PC-3 (cell line): ENCODE measurements around the gene PRTG. TPM values are rescaled to one million over a fixed set of nuclear protein-coding genes. Genes with fewer than 3 reads are reported as not detected.

Experiments used
- ATAC-seq: fragments of 200-7000 bp; cut with Tn5 transposase; 2 replicates; pipeline ENCODE4 v1.9.1; 2020; ENCODE audit warnings: mild to moderate bottlenecking, moderate library complexity
- BruUV-seq: library from RNA; stranded (reverse); fragments of 400-500 nt; replicated peaks from 2 replicates; lab custom pipeline; 2021; lab: Mats Ljungman, UMichigan
- CTCF ChIA-PET: fragments of 300-600 bp; sonication (Branson Sonifier 250); formaldehyde crosslinking; loops from one replicate; lab custom pipeline; 2022; ENCODE audit warnings: antibody characterized with exemption; lab: Charles Lee
- POLR2A ChIA-PET: fragments of 300-600 bp; sonication (Branson Sonifier 250); formaldehyde crosslinking; loops from one replicate; lab custom pipeline; 2022; ENCODE audit warnings: antibody characterized with exemption; ENCODE audit not compliant: unreplicated experiment; lab: Charles Lee
- DNase-seq: peaks from one replicate; pipeline ENCODE4 v3.0.0-alpha.2; 2015
- H2AFZ ChIP-seq: fragments of 300-600 bp; sonication (generic); 2 replicates; pipeline ENCODE4 v1.6.0; 2016; ENCODE audit warnings: antibody characterized with exemption, low read length
- H3F3A ChIP-seq: fragments of 300-600 bp; sonication (generic); one replicate; pipeline ENCODE4 v1.6.0; 2017; ENCODE audit warnings: antibody characterized with exemption, low read length, control low read depth, mild to moderate bottlenecking; ENCODE audit not compliant: unreplicated experiment
- H3K27ac ChIP-seq: fragments of 300-600 bp; sonication (generic); 2 replicates; pipeline ENCODE4 v1.5.1; 2016; ENCODE audit warnings: mild to moderate bottlenecking, low read length
- H3K27me3 ChIP-seq: fragments of 300-600 bp; sonication (generic); 2 replicates; pipeline ENCODE4 v1.6.1; 2016; ENCODE audit warnings: low read length, mixed read lengths
- H3K36me3 ChIP-seq: fragments of 300-600 bp; sonication (generic); 2 replicates; pipeline ENCODE4 v1.6.1; 2016; ENCODE audit warnings: low read depth, mixed run types, low read length, mixed read lengths
- H3K4me1 ChIP-seq: fragments of 300-600 bp; sonication (generic); 2 replicates; pipeline ENCODE4 v1.5.1; 2016; ENCODE audit warnings: low read length; ENCODE audit not compliant: insufficient read depth
- H3K4me2 ChIP-seq: fragments of 300-600 bp; sonication (generic); 2 replicates; pipeline ENCODE4 v1.6.0; 2016; ENCODE audit warnings: low read length
- H3K4me3 ChIP-seq: fragments of 300-600 bp; sonication (generic); 2 replicates; pipeline ENCODE4 v1.5.1; 2016; ENCODE audit warnings: mild to moderate bottlenecking, low read length, mixed read lengths
- H3K79me2 ChIP-seq: fragments of 300-600 bp; sonication (generic); 2 replicates; pipeline ENCODE4 v1.6.1; 2017; ENCODE audit warnings: low read length, mixed read lengths
- H3K9ac ChIP-seq: fragments of 300-600 bp; sonication (generic); 2 replicates; pipeline ENCODE4 v1.6.0; 2016; ENCODE audit warnings: mild to moderate bottlenecking, low read length
- H3K9me2 ChIP-seq: fragments of 300-600 bp; sonication (generic); replicated peaks from 2 replicates; pipeline ENCODE4 v1.6.1; 2016; ENCODE audit warnings: mixed run types, low read length, mixed read lengths
- H3K9me3 ChIP-seq: fragments of 300-600 bp; sonication (generic); 2 replicates; pipeline ENCODE4 v1.6.1; 2016; ENCODE audit warnings: low read length, mixed read lengths
- H4K20me1 ChIP-seq: fragments of 300-600 bp; sonication (generic); 2 replicates; pipeline ENCODE4 v1.6.1; 2016; ENCODE audit warnings: low read length, mixed read lengths
- EZH2 ChIP-seq: fragments of 300-600 bp; sonication (generic); IDR thresholded peaks from one replicate; pipeline ENCODE4 v1.6.1; 2017; ENCODE audit warnings: antibody characterized with exemption, mild to moderate bottlenecking, low read length; ENCODE audit not compliant: unreplicated experiment
- EZH2phosphoT487 ChIP-seq: fragments of 300-600 bp; sonication (generic); IDR thresholded peaks from 2 replicates; pipeline ENCODE4 v1.6.1; 2018; ENCODE audit warnings: mild to moderate bottlenecking, antibody characterized with exemption, low read length, borderline replicate concordance
- intact Hi-C: fragments of 100-400 bp; cut with micrococcal nuclease; formaldehyde crosslinking; loops from 2 replicates; pipeline ENCODE4 v1.9.0; 2023
- total RNA-seq: library from RNA; depleted of rRNA; stranded (reverse); fragments of >200 nt; gene quantifications from 2 replicates; pipeline ENCODE4 v1.2.3, GENCODE V29; 2014
- TF ChIP-seq, protein P1 (sequence below): fragments of 300-600 bp; sonication (generic); conservative IDR thresholded peaks from 2 replicates; pipeline ENCODE4 v1.5.1; 2017; ENCODE audit warnings: antibody characterized with exemption, low read depth, mild to moderate bottlenecking, low read length

Gene PRTG
- total RNA-seq, 1 experiment from 2014 or later: 5.2 TPM

DNA sequence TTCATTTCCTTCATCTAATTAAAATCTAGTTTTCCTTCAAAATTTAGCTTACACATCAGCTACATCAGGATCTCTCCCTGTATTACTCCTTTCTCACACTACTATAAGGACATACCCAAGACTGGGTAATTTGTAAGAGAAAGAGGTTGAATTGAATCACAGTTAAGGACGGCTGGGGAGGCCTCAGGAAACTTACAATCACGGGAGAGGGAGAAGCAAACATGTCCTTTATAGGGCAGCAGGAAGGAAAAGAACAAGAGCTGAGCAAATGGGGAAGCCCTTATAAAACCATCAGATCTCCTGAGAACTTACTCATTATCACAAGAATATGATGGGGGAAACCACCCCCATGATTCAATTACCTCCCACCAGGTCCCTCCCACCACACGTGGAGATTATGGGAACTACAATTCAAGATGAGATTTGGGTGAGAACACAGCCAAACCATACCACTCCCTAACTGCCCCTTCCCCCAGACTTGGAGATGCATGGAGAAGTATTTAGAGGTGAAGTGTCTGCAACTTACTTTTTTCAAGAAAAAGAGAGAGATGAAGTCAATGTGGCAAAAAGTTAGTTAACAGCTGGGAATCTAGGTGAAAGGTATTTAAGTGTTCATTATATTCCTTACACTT, 21.3 kb downstream of the PRTG start:
- no peaks in the 10 kb centered on the region for H3K4me1 ChIP-seq
- no peaks in the 10 kb centered on the region for H3K9me3 ChIP-seq
- TF ChIP-seq, protein P1, sequence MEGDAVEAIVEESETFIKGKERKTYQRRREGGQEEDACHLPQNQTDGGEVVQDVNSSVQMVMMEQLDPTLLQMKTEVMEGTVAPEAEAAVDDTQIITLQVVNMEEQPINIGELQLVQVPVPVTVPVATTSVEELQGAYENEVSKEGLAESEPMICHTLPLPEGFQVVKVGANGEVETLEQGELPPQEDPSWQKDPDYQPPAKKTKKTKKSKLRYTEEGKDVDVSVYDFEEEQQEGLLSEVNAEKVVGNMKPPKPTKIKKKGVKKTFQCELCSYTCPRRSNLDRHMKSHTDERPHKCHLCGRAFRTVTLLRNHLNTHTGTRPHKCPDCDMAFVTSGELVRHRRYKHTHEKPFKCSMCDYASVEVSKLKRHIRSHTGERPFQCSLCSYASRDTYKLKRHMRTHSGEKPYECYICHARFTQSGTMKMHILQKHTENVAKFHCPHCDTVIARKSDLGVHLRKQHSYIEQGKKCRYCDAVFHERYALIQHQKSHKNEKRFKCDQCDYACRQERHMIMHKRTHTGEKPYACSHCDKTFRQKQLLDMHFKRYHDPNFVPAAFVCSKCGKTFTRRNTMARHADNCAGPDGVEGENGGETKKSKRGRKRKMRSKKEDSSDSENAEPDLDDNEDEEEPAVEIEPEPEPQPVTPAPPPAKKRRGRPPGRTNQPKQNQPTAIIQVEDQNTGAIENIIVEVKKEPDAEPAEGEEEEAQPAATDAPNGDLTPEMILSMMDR: no peak
- no peak for TF ChIP-seq EZH2phosphoT487
- TF ChIP-seq EZH2: no peak
- H3K36me3 ChIP-seq: no peaks in the 10 kb centered on the region
- BruUV-seq: no TSS peak
- H3K4me2 ChIP-seq: no peak overlapping the region
- ATAC-seq (no peak), DNase-seq (no peak)
- no peaks in the 10 kb centered on the region for H3K79me2 ChIP-seq
- CTCF ChIA-PET: no interaction called here
- no peak overlapping the region for H2AFZ ChIP-seq
- intact Hi-C loops: no loop called here
- H3K27ac ChIP-seq: no peak overlapping the region
- H3K4me3 ChIP-seq: no peak overlapping the region
- H3F3A ChIP-seq: no peaks in the 10 kb centered on the region
- H3K9me2 ChIP-seq: no peaks in the 10 kb centered on the region
- no peaks in the 10 kb centered on the region for H3K27me3 ChIP-seq
- POLR2A ChIA-PET: interaction anchor here (0.6 kb wide), 1 partner anchor 14 kb away, joined by 6 read pairs; no protein-coding TSS in a partner anchor
- H4K20me1 ChIP-seq: no peaks in the 10 kb centered on the region
- no peak overlapping the region for H3K9ac ChIP-seq

DNA sequence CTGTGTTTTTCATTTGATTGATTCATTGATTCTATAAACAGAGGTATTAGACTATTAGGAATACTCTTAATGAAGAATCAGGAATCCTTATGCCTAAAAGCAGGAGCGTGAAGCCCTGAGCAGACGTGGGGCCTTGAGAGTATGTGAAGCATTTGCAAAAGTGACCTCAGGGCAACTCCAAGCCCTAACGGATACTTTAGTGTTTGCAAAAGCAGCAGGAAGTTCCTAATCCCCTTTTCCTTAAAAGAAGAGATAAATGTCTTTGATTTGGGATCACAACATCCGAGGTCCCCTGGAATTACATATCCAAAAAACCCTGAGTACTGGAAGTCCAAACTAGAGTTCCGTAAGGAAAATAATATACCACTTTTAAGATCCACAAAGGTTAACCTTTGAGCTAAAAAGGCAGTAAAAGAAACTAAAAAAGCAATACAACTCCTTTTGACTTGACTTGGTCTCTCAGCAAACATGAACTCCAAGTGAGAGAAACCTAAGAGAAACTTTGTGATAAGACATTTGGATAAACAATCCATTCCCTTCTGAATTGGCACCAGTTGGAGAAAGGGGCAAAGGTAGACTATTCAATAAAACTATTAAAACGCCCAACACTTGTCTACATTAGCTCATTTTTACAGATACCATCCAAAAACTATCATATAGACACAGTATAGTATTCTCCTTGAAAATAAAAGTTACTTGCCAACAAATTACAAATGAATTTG, 27.4 kb downstream of the PRTG start:
- intact Hi-C loops: no loop called here
- H3K27ac ChIP-seq: no peak overlapping the region
- H3K4me1 ChIP-seq: no peaks in the 10 kb centered on the region
- no peaks in the 10 kb centered on the region for H3K9me3 ChIP-seq
- no peak overlapping the region for H3K4me3 ChIP-seq
- H3K9ac ChIP-seq: no peak overlapping the region
- ChIA-PET CTCF (no interaction called here), POLR2A (no interaction called here)
- no peaks in the 10 kb centered on the region for H3F3A ChIP-seq
- H4K20me1 ChIP-seq: no peaks in the 10 kb centered on the region
- ATAC-seq: no peak
- H3K27me3 ChIP-seq: peaks cover 7% of the 10 kb centered on the region; the same call in 1 of the 2 replicates
- no peak overlapping the region for H2AFZ ChIP-seq
- DNase-seq: no peak
- no peaks in the 10 kb centered on the region for H3K36me3 ChIP-seq
- BruUV-seq: no TSS peak
- no peaks in the 10 kb centered on the region for H3K9me2 ChIP-seq
- H3K4me2 ChIP-seq: no peak overlapping the region
- H3K79me2 ChIP-seq: no peaks in the 10 kb centered on the region
- TF ChIP-seq EZH2 (no peak), EZH2phosphoT487 (no peak)
- TF ChIP-seq, protein P1: no peak

DNA sequence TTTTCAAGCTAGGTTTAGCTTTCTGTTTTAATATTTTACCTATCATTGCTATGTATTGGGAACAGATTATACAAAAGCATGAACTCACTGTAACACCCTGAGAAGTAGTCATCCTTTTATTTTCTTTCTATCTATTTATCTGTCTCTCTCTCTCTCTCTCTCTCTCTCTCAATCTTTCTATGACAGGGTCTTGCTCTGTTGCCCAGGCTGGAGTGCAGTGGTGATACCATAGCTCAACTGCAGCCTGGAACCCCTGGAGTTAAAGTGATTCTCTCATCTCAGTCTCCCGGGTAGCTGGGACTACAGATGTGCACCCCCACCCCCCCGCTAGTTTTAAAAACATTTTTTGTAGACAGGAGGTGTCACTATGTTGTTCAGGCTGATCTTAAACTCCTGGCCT, 28.9 kb downstream of the PRTG start:
- ATAC-seq (no peak), DNase-seq (no peak)
- H3K9me2 ChIP-seq: no peaks in the 10 kb centered on the region
- H3K27ac ChIP-seq: no peak overlapping the region
- no peaks in the 10 kb centered on the region for H3K9me3 ChIP-seq
- H4K20me1 ChIP-seq: no peaks in the 10 kb centered on the region
- no peaks in the 10 kb centered on the region for H3K79me2 ChIP-seq
- intact Hi-C loops: no loop called here
- H3K27me3 ChIP-seq: peaks cover 7% of the 10 kb centered on the region; the same call in 1 of the 2 replicates
- no peaks in the 10 kb centered on the region for H3K4me1 ChIP-seq
- H3K36me3 ChIP-seq: no peaks in the 10 kb centered on the region
- H3K4me3 ChIP-seq: no peak overlapping the region
- POLR2A ChIA-PET: no interaction called here
- CTCF ChIA-PET: no interaction called here
- TF ChIP-seq EZH2phosphoT487 (no peak), EZH2 (no peak)
- TF ChIP-seq, protein P1: no peak
- H3K4me2 ChIP-seq: no peak overlapping the region
- no peaks in the 10 kb centered on the region for H3F3A ChIP-seq
- no TSS peak for BruUV-seq
- H2AFZ ChIP-seq: no peak overlapping the region
- no peak overlapping the region for H3K9ac ChIP-seq
